HG03342 (cell line): Measurements from ENCODE around the gene IL31RA.

ENCODE experiments used
- ATAC-seq: cut with Tn5 transposase; IDR thresholded peaks from one replicate; pipeline ENCODE4 v1.9.1; 2021; ENCODE audit warnings: mild to moderate bottlenecking, moderate library complexity; ENCODE audit not compliant: unreplicated experiment

Gene IL31RA

GRCh38 chr5:55858104-55858503 lies 6.9 kb downstream of the IL31RA start:
- ATAC-seq, result no peak

GRCh38 chr5:55860288-55860687 lies 9.1 kb downstream of the IL31RA start:
- no peak for ATAC-seq

- ATAC-seq, result no peak
Observed at GRCh38 chr5:55860709-55861108, 9.6 kb downstream of the IL31RA start.

GRCh38 chr5:55864606-55865541 lies 13.7 kb downstream of the IL31RA start:
- no peak for ATAC-seq

- no peak for ATAC-seq
Observed at GRCh38 chr5:55865831-55866230, 14.7 kb downstream of the IL31RA start.

GRCh38 chr5:55866485-55866884 lies 15.3 kb downstream of the IL31RA start:
- ATAC-seq, result no peak

GRCh38 chr5:55866934-55867333 lies 15.8 kb downstream of the IL31RA start:
- no peak for ATAC-seq

- no peak for ATAC-seq
Observed at GRCh38 chr5:55868846-55869245, 17.7 kb downstream of the IL31RA start.

GRCh38 chr5:55869847-55870246 lies 18.7 kb downstream of the IL31RA start:
- no peak for ATAC-seq

- ATAC-seq, result no peak
Observed at GRCh38 chr5:55873234-55873633, 22.1 kb downstream of the IL31RA start.

- no peak for ATAC-seq
Observed at GRCh38 chr5:55877655-55878054, 26.5 kb downstream of the IL31RA start.

- ATAC-seq, result no peak
Observed at GRCh38 chr5:55880453-55880852, 29.3 kb downstream of the IL31RA start.

GRCh38 chr5:55885359-55885758 lies 34.2 kb downstream of the IL31RA start:
- ATAC-seq, result no peak

- ATAC-seq, result no peak
Observed at GRCh38 chr5:55888205-55888604, 37.0 kb downstream of the IL31RA start.

GRCh38 chr5:55892479-55892878 lies 41.3 kb downstream of the IL31RA start:
- no peak for ATAC-seq

GRCh38 chr5:55894135-55894534 lies 43.0 kb downstream of the IL31RA start:
- ATAC-seq, result no peak

- ATAC-seq, result no peak
Observed at GRCh38 chr5:55895346-55895745, 44.2 kb downstream of the IL31RA start.

- no peak for ATAC-seq
Observed at GRCh38 chr5:55896238-55896637, 45.1 kb downstream of the IL31RA start.

- ATAC-seq, result no peak
Observed at GRCh38 chr5:55896663-55897062, 45.5 kb downstream of the IL31RA start.

- no peak for ATAC-seq
Observed at GRCh38 chr5:55897206-55897894, 46.2 kb downstream of the IL31RA start.

GRCh38 chr5:55897905-55898304 lies 46.7 kb downstream of the IL31RA start:
- ATAC-seq, result no peak

GRCh38 chr5:55899344-55899743 lies 48.2 kb downstream of the IL31RA start:
- ATAC-seq, result no peak
